ENCODE measurements around the gene CD79B. TPM values are rescaled to one million over a fixed set of nuclear protein-coding genes. Genes with fewer than 3 reads are reported as not detected.
"Not testable (repeated sequence)": the region's sequence is repeated elsewhere in the genome, so short reads cannot be mapped to it uniquely, and the experiment has no call there.

CD79B gene
- total RNA-seq, 2 donors from 2014 or later: 0.35 to 0.44 TPM

DNA sequence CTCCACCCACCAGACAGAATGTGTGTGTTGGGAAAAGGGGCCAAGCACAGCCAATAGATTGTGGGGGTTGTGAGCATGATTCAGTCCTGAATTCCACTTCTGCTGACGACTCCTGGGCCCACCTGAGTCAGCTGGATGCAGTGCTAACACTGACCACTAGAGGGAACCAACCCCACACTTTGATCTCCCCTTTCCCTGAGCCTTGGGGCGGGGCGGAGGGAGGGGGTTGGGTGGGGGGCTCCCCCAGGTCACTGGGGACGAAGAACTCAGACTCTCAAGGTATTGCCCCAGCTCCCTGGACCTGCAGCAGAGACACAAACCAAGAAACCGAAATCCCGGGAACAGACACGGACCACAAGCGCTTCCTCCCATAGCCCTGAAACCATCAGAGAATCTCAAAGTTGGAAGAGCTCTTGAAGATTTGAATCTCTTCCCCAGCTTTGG lies 20.5 kb downstream of the CD79B start:
- Mint-ChIP-seq H3K9me3 (no peaks in the 10 kb centered on the region), H3K36me3 (ENCODE audit: low read depth) (no peaks in the 10 kb centered on the region), H3K4me3 (no peak overlapping the region), H3K27ac (no peak overlapping the region), H3K27me3 (ENCODE audit: insufficient read depth) (peaks cover 41% of the 10 kb centered on the region), H3K4me1 (peaks cover 9% of the 10 kb centered on the region)
- DNase-seq: peak; percentile 93
- Histone ChIP-seq H3K27ac (ENCODE audit: low read depth, low read length) (no peak overlapping the region), H3K4me3 (ENCODE audit: low read length) (no peak overlapping the region), H3K4me1 (ENCODE audit: control insufficient read depth, insufficient read depth, low read length) (no peaks in the 10 kb centered on the region), H3K9ac (ENCODE audit: extremely low read depth, low read length, poor library complexity, severe bottlenecking) (no peak overlapping the region), H3K9me3 (ENCODE audit: control insufficient read depth, low read length) (no peaks in the 10 kb centered on the region), H3K27me3 (ENCODE audit: control insufficient read depth, insufficient read depth, low read length, poor library complexity, severe bottlenecking) (no peaks in the 10 kb centered on the region), H3K36me3 (ENCODE audit: control insufficient read depth, insufficient read depth, low read length) (no peaks in the 10 kb centered on the region)
- 57 to 78% methylated on average over 5 to 7 of the region's 8 CpGs for WGBS, 2 experiments (ENCODE audit: insufficient coverage in 1 of 2, insufficient read length in 1 of 2)
- TF ChIP-seq, protein P1, sequence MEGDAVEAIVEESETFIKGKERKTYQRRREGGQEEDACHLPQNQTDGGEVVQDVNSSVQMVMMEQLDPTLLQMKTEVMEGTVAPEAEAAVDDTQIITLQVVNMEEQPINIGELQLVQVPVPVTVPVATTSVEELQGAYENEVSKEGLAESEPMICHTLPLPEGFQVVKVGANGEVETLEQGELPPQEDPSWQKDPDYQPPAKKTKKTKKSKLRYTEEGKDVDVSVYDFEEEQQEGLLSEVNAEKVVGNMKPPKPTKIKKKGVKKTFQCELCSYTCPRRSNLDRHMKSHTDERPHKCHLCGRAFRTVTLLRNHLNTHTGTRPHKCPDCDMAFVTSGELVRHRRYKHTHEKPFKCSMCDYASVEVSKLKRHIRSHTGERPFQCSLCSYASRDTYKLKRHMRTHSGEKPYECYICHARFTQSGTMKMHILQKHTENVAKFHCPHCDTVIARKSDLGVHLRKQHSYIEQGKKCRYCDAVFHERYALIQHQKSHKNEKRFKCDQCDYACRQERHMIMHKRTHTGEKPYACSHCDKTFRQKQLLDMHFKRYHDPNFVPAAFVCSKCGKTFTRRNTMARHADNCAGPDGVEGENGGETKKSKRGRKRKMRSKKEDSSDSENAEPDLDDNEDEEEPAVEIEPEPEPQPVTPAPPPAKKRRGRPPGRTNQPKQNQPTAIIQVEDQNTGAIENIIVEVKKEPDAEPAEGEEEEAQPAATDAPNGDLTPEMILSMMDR (conservative IDR thresholded peaks at IDR 0.05): peak; percentile 86

DNA sequence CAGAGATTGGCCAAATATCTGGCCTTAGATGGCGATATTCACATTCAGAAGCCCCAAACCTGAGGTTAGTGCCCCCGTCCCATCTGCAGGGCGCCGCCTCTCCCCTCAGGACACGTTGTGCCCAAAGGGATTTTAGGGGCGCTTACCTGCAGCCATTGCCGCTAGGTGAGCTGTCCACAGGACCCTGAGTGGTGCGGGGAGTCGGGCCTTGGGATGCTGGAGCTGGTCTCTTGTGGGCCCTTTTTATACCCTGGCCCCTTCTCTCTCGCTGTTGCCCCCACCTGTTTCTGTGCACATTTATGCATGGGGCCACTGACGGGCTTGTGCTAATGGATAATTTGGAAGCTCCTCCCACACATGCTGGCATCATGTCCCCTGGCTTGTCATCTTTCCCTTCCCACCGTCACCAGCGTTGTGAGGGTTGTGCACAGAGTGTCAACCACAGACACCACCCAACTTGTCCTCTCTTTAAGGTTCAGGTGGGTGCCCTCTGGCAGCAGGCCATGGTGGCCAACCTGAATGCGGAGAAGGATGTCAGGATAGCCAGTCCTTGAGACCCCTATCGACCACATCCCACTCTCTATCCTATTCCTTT lies 21.0 kb downstream of the CD79B start, which contains the start of gene CSHL1:
TSS of gene CSHL1 (minus strand) at position 218 of the 595 bp plus-strand sequence. CDS start at position 156, 62 bp downstream.
- Mint-ChIP-seq H3K36me3 (ENCODE audit: low read depth) (no peaks in the 10 kb centered on the region), H3K4me1 (peaks cover 10% of the 10 kb centered on the region), H3K4me3 (no peak within 1 kb of the TSS), H3K9me3 (no peaks in the 10 kb centered on the region), H3K27me3 (ENCODE audit: insufficient read depth) (peaks cover 44% of the 10 kb centered on the region), H3K27ac (no peak within 1 kb of the TSS)
- Histone ChIP-seq H3K9ac (ENCODE audit: extremely low read depth, low read length, poor library complexity, severe bottlenecking) (no peak within 1 kb of the TSS), H3K36me3 (ENCODE audit: control insufficient read depth, insufficient read depth, low read length) (no peaks in the 10 kb centered on the region), H3K4me3 (ENCODE audit: low read length) (no peak within 1 kb of the TSS), H3K4me1 (ENCODE audit: control insufficient read depth, insufficient read depth, low read length) (no peaks in the 10 kb centered on the region), H3K27me3 (ENCODE audit: control insufficient read depth, insufficient read depth, low read length, poor library complexity, severe bottlenecking) (no peaks in the 10 kb centered on the region), H3K27ac (ENCODE audit: low read depth, low read length) (no peak within 1 kb of the TSS), H3K9me3 (ENCODE audit: control insufficient read depth, low read length) (no peaks in the 10 kb centered on the region)
- TF ChIP-seq, protein P1 (conservative IDR thresholded peaks at IDR 0.05): no peak
- no peak for DNase-seq
- WGBS, 2 experiments (ENCODE audit: insufficient coverage in 1 of 2, insufficient read length in 1 of 2): 77 to 79% methylated on average over 2 to 14 of the region's 15 CpGs

DNA sequence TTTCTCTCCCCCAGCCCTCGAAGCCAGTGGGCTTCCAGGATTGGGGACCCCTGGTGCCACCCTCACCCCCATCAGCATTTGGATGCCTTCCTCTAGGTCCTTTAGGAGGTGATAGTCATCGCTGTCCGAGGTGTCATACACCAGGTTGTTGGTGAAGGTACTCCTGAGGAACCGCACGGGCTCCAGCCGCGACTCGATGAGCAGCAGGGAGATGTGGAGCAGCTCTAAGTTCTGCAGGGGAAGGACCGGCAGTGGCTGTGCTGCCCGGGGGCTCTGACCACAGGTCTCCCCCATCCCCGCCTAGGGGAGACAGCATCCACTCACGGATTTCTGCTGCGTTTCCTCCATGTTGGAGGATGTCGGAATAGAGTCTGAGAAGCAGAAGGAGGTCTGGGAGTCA lies 22.0 kb downstream of the CD79B start:
- Histone ChIP-seq H3K4me3 (ENCODE audit: low read length) (no peak overlapping the region), H3K27me3 (ENCODE audit: control insufficient read depth, insufficient read depth, low read length, poor library complexity, severe bottlenecking) (no peaks in the 10 kb centered on the region), H3K9me3 (ENCODE audit: control insufficient read depth, low read length) (no peaks in the 10 kb centered on the region), H3K9ac (ENCODE audit: extremely low read depth, low read length, poor library complexity, severe bottlenecking) (no peak overlapping the region), H3K4me1 (ENCODE audit: control insufficient read depth, insufficient read depth, low read length) (no peaks in the 10 kb centered on the region), H3K27ac (ENCODE audit: low read depth, low read length) (no peak overlapping the region), H3K36me3 (ENCODE audit: control insufficient read depth, insufficient read depth, low read length) (no peaks in the 10 kb centered on the region)
- Mint-ChIP-seq H3K4me3 (no peak overlapping the region), H3K27ac (no peak overlapping the region), H3K36me3 (ENCODE audit: low read depth) (no peaks in the 10 kb centered on the region), H3K9me3 (no peaks in the 10 kb centered on the region), H3K27me3 (ENCODE audit: insufficient read depth) (peaks cover 43% of the 10 kb centered on the region), H3K4me1 (peaks cover 14% of the 10 kb centered on the region)
- no peak for DNase-seq
- TF ChIP-seq, protein P1 (conservative IDR thresholded peaks at IDR 0.05): no peak
- WGBS, 2 experiments (ENCODE audit: insufficient coverage in 1 of 2, insufficient read length in 1 of 2): 83 to 88% methylated on average over 5 to 14 of the region's 14 CpGs

DNA sequence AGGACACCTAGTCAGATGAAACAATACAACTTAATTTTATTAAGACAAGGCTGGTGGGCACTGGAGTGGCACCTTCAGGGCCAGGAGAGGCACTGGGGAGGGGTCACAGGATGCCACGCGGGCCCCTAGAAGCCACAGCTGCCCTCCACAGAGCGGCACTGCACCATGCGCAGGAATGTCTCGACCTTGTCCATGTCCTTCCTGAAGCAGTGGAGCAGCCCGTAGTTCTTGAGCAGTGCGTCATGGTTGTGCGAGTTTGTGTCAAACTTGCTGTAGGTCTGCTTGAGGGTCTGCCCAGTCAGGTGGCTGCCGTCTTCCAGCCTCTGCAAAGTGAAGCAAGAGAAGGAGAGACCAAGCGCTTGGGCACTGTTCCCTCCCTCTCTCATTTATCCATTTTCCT lies 22.5 kb downstream of the CD79B start:
- H3K9ac ChIP-seq (ENCODE audit: extremely low read depth, low read length, poor library complexity, severe bottlenecking); H3K9me3 Mint-ChIP-seq; H3K27ac ChIP-seq (ENCODE audit: low read depth, low read length); H3K9me3 ChIP-seq (ENCODE audit: control insufficient read depth, low read length); H3K27ac Mint-ChIP-seq; H3K27me3 ChIP-seq (ENCODE audit: control insufficient read depth, insufficient read depth, low read length, poor library complexity, severe bottlenecking); H3K36me3 ChIP-seq (ENCODE audit: control insufficient read depth, insufficient read depth, low read length); H3K36me3 Mint-ChIP-seq (ENCODE audit: low read depth); DNase-seq; H3K4me1 ChIP-seq (ENCODE audit: control insufficient read depth, insufficient read depth, low read length); H3K4me3 Mint-ChIP-seq; H3K4me3 ChIP-seq (ENCODE audit: low read length): not testable (repeated sequence)
- H3K4me1 Mint-ChIP-seq: peaks cover 14% of the 10 kb centered on the region
- peaks cover 43% of the 10 kb centered on the region for H3K27me3 Mint-ChIP-seq (ENCODE audit: insufficient read depth)
- 90 to 97% methylated on average over 2 to 9 of the region's 10 CpGs for WGBS, 2 experiments (ENCODE audit: insufficient coverage in 1 of 2, insufficient read length in 1 of 2)
